PC-3 (cell line): ENCODE results near the gene MKNK1.

Source experiments
- EZH2 ChIP-seq: fragments of 300-600 bp; sonication (generic); IDR thresholded peaks from one replicate; pipeline ENCODE4 v1.6.1; 2017; ENCODE audit warnings: antibody characterized with exemption, mild to moderate bottlenecking, low read length; ENCODE audit not compliant: unreplicated experiment
- TF ChIP-seq, protein P1 (sequence below): fragments of 300-600 bp; sonication (generic); conservative IDR thresholded peaks from 2 replicates; pipeline ENCODE4 v1.5.1; 2017; ENCODE audit warnings: antibody characterized with exemption, low read depth, mild to moderate bottlenecking, low read length

DNA sequence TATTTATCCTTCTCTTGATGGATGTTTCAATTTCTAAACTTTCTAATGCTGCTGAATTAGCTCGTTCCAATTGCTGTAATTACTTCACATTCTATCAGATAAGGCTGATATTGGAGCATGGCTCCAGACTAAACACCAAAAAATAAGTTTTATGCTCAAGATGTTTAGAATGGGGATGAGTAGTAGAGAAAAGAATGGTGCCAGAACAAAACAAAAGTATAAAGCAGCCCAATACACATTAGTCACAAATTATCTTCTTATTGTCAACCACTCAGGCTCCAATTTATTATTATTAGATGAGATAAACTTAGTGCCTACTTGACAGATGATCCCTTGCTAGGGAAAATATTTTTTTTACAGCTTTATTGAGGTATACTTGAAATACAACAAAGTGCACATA lies 42.3 kb upstream of the MKNK1 start:
- TF ChIP-seq, protein P1, sequence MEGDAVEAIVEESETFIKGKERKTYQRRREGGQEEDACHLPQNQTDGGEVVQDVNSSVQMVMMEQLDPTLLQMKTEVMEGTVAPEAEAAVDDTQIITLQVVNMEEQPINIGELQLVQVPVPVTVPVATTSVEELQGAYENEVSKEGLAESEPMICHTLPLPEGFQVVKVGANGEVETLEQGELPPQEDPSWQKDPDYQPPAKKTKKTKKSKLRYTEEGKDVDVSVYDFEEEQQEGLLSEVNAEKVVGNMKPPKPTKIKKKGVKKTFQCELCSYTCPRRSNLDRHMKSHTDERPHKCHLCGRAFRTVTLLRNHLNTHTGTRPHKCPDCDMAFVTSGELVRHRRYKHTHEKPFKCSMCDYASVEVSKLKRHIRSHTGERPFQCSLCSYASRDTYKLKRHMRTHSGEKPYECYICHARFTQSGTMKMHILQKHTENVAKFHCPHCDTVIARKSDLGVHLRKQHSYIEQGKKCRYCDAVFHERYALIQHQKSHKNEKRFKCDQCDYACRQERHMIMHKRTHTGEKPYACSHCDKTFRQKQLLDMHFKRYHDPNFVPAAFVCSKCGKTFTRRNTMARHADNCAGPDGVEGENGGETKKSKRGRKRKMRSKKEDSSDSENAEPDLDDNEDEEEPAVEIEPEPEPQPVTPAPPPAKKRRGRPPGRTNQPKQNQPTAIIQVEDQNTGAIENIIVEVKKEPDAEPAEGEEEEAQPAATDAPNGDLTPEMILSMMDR, result no peak
- TF ChIP-seq EZH2, result no peak
